Activated T-cell treated with anti-CD3 and anti-CD28 coated beads for 48 hours (primary cell): Measurements from ENCODE around the gene DENND4C.
"Not testable (repeated sequence)": the region's sequence is repeated elsewhere in the genome, so short reads cannot be mapped to it uniquely, and the experiment has no call there.

Experiments
- DNase-seq: peaks from one replicate; pipeline ENCODE4 v3.0.0-alpha.2; 2020; ENCODE audit warnings: low read depth

DENND4C gene

GRCh38 chr9:19266778-19267384, 36.4 kb downstream of the DENND4C start:
- not testable (repeated sequence) for DNase-seq

GRCh38 chr9:19269582-19269981, 39.1 kb downstream of the DENND4C start:
- DNase-seq, result no peak

- no peak for DNase-seq
These were observed 40.0 kb downstream of the DENND4C start for GRCh38 chr9:19270421-19270949.

- no peak for DNase-seq
These were observed 40.6 kb downstream of the DENND4C start for GRCh38 chr9:19271081-19271480.

- DNase-seq, result no peak
These were observed 51.3 kb downstream of the DENND4C start for GRCh38 chr9:19281801-19282200.

GRCh38 chr9:19283072-19283710, 52.7 kb downstream of the DENND4C start:
- DNase-seq, result no peak

GRCh38 chr9:19284729-19285128, 54.2 kb downstream of the DENND4C start:
- no peak for DNase-seq

GRCh38 chr9:19286634-19287188, 56.2 kb downstream of the DENND4C start:
- no peak for DNase-seq

- DNase-seq, result no peak
These were observed 57.6 kb downstream of the DENND4C start for GRCh38 chr9:19288081-19288480.

GRCh38 chr9:19290103-19290502, 59.6 kb downstream of the DENND4C start:
- DNase-seq, result no peak

- DNase-seq, result no peak
These were observed 63.7 kb downstream of the DENND4C start for GRCh38 chr9:19294219-19294618.

GRCh38 chr9:19298436-19299000, 68.0 kb downstream of the DENND4C start:
- DNase-seq, result no peak

- DNase-seq, result no peak
These were observed 72.7 kb downstream of the DENND4C start for GRCh38 chr9:19303216-19303615.

- DNase-seq, result no peak
These were observed 76.1 kb downstream of the DENND4C start for GRCh38 chr9:19306568-19306967.

GRCh38 chr9:19310246-19310645, 79.8 kb downstream of the DENND4C start:
- no peak for DNase-seq

- DNase-seq, result no peak
These were observed 83.1 kb downstream of the DENND4C start for GRCh38 chr9:19313573-19313972.

GRCh38 chr9:19320495-19320894, 90.0 kb downstream of the DENND4C start:
- DNase-seq, result no peak

- no peak for DNase-seq
These were observed 101.4 kb downstream of the DENND4C start for GRCh38 chr9:19331877-19332276.

GRCh38 chr9:19336166-19336565, 105.7 kb downstream of the DENND4C start:
- DNase-seq, result no peak

GRCh38 chr9:19342947-19343346, 112.5 kb downstream of the DENND4C start:
- DNase-seq, result no peak

- no peak for DNase-seq
These were observed 128.2 kb downstream of the DENND4C start for GRCh38 chr9:19358701-19359100.

GRCh38 chr9:19369107-19369506, 138.6 kb downstream of the DENND4C start:
- DNase-seq, result no peak

GRCh38 chr9:19371942-19372341, 141.4 kb downstream of the DENND4C start:
- DNase-seq, result no peak
